ENCODE data around the gene NHLRC4. TPM values are rescaled to one million over a fixed set of nuclear protein-coding genes. Genes with fewer than 3 reads are reported as not detected.

The NHLRC4 gene
- total RNA-seq, 1 experiment from 2014 or later: 0.92 TPM

GRCh38 chr16:527015-527903 lies 39.5 kb upstream of the NHLRC4 start, which contains the start of gene CAPN15:
Gene CAPN15 (plus strand): TSS chr16:527712. CDS start chr16:546839, 19,127 bp downstream.
- peak within 1 kb of the TSS; percentile 89 for H3K4me3 Mint-ChIP-seq
- no peaks in the 10 kb centered on the region for H3K27me3 Mint-ChIP-seq (ENCODE audit: low read depth)
- ChIA-PET CTCF (interaction anchor here (0.7 to 2.1 kb wide), 15 partner anchors 9 to 1178 kb away, joined by 3 to 10 read pairs (median 4); partner anchors contain the start of gene METTL26), POLR2A (interaction anchor here (1.2 kb wide), 1 partner anchor 14 kb away, joined by 3 read pairs; no protein-coding TSS in a partner anchor)
- ATAC-seq: peak; percentile 77
- H3K27ac Mint-ChIP-seq: peak within 1 kb of the TSS; percentile 76; the same call in 1 of the 2 replicates
- 0 out of 2 replicates have a peak, but pooled peaks cover 2% of the 10 kb centered on the region for H3K36me3 Mint-ChIP-seq
- peak; percentile 77 for DNase-seq (ENCODE audit: low spot score)
- H3K9me3 Mint-ChIP-seq: no peaks in the 10 kb centered on the region
- peaks cover 20% of the 10 kb centered on the region for H3K4me1 Mint-ChIP-seq
- TF ChIP-seq CDX4 (CRISPR knock-in tag; IDR thresholded peaks at IDR 0.05; ENCODE audit: borderline replicate concordance) (no peak), HMGXB4 (CRISPR knock-in tag; IDR thresholded peaks at IDR 0.05) (peak; percentile 93; the same call in 1 of the 2 replicates), KAT7 (CRISPR knock-in tag; IDR thresholded peaks at IDR 0.05; ENCODE audit: borderline replicate concordance) (peak; percentile 79), JUN (CRISPR knock-in tag; IDR thresholded peaks at IDR 0.05) (peak; percentile 90), CBFB (CRISPR knock-in tag; IDR thresholded peaks at IDR 0.05; ENCODE audit: low read depth) (no peak), ATF2 (CRISPR knock-in tag; IDR thresholded peaks at IDR 0.05; ENCODE audit: borderline replicate concordance, low read depth) (no peak), NFYB (CRISPR knock-in tag; conservative IDR thresholded peaks at IDR 0.05; ENCODE audit: low read depth) (no peak), NFE2L1 (CRISPR knock-in tag; IDR thresholded peaks at IDR 0.05) (no peak), ELF4 (CRISPR knock-in tag; IDR thresholded peaks at IDR 0.05; ENCODE audit: low read depth) (0 out of 2 replicates have a peak, but pooled peaks have one; percentile 48), CREM (CRISPR knock-in tag; IDR thresholded peaks at IDR 0.05) (peak; percentile 7; the same call in 1 of the 2 replicates), STAT6 (CRISPR knock-in tag; conservative IDR thresholded peaks at IDR 0.05; ENCODE audit: low read depth) (no peak), SP1 (CRISPR knock-in tag; conservative IDR thresholded peaks at IDR 0.05) (peak; percentile 90), ZNF138 (CRISPR knock-in tag; conservative IDR thresholded peaks at IDR 0.05) (no peak), CREB1 (CRISPR knock-in tag; IDR thresholded peaks at IDR 0.05) (no peak), RORB (CRISPR knock-in tag; IDR thresholded peaks at IDR 0.05) (no peak), ZNF219 (CRISPR knock-in tag; IDR thresholded peaks at IDR 0.05; ENCODE audit: borderline replicate concordance) (0 out of 2 replicates have a peak, but pooled peaks have one; percentile 67), IRF1 (CRISPR knock-in tag; IDR thresholded peaks at IDR 0.05) (0 out of 2 replicates have a peak, but pooled peaks have one; percentile 21), USF1 (CRISPR knock-in tag; IDR thresholded peaks at IDR 0.05) (peak; percentile 60; the same call in 1 of the 2 replicates), ZNF423 (CRISPR knock-in tag; IDR thresholded peaks at IDR 0.05) (0 out of 2 replicates have a peak, but pooled peaks have one; percentile 48), MAX (CRISPR knock-in tag; IDR thresholded peaks at IDR 0.05) (peak; percentile 82), RELA (CRISPR knock-in tag; IDR thresholded peaks at IDR 0.05; ENCODE audit: borderline replicate concordance) (peak; percentile 87; the same call in 1 of the 2 replicates), ZNF263 (CRISPR knock-in tag; IDR thresholded peaks at IDR 0.05; ENCODE audit: low read depth) (no peak), ARID4B (CRISPR knock-in tag; IDR thresholded peaks at IDR 0.05; ENCODE audit: borderline replicate concordance) (peak; percentile 85)

All from WTC11 (cell line).